HG02943 (cell line): Measurements from ENCODE around the gene CTRL.
"Not testable (repeated sequence)": the region's sequence is repeated elsewhere in the genome, so short reads cannot be mapped to it uniquely, and the experiment has no call there.

Experiments
- ATAC-seq: cut with Tn5 transposase; IDR thresholded peaks from one replicate; pipeline ENCODE4 v1.9.1; 2021; ENCODE audit warnings: mild to moderate bottlenecking, low read depth, moderate library complexity; ENCODE audit not compliant: unreplicated experiment

Gene CTRL

DNA sequence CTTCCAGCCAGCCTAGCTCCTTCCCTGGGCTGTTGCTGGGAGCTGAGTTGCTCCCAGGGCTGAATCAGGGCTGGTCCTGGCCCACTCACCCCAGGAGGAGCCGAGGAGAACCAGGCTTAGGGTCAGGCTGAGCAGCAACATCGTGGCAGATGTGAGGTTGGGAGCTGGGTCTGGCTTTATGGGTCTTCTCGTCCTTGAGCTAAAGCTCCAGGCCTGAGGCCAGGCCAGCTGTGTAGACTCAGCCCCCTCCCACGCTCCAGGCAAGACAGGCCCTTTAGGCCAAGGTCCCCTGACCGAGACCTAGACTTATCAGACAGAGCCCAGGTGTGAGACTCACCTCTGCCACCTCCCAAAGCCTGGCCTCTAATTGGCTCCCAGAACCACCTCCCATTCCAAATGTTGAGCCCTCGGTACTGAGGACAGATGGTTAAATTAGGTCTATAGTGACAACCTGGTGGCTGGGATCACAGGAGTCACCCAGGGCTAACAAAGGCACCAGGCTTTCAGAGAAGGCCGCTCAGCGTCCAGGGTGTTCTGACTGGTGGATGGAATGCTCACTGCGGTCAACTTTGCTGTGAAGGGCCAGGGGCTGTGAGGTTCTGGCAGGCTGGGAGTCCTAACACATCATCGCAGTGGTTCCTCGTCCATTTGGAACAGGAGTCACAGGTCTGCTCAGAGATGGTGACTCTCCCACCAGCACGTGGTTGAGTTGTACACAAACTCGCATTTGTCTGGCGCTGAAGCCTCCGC is at the start of gene CTRL:
Gene CTRL (minus strand): TSS at position 151 of the 750 bp plus-strand sequence. CDS start 10 bp downstream, at position 141.
- ATAC-seq = no peak

DNA sequence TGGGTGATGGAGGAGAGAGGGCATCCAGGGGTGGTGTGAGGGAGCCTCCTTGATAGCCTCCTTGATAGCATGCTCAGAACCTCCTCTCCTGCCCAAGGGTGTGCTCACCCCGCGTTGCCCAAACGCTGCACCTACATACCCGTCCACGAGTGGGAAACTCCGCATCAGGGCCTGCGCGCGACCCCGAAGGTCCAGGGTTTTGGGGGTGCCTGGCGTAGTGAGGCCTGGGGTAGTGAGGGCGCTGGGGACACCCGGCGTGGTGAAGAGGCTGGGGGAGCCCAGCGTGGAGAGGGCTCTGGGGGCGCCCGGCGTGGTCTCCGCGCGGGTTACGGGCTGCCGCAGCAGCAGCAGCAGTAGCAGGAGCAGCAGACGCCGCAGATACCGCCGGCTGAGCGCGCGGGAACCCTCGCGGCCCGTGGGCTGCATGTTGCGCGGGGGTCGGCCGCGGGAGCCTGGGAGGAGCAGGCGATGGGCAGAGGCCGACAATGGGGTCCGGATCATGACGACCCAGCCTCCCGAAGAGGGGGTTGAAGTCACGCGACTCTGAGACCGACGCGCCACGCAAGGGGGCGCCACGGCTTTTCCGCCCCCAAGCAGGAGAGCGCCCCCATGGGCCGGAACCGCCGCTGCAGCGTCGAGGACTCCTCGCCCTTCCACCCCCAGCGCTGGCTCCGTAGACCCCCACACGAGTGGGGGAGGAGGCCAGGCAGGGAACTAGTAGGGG is 48.5 kb upstream of the CTRL start, which contains the start of gene DPEP3:
Gene DPEP3 (minus strand): TSS at position 545 of the 724 bp plus-strand sequence. CDS start 119 bp downstream, at position 426.
- no peak for ATAC-seq

DNA sequence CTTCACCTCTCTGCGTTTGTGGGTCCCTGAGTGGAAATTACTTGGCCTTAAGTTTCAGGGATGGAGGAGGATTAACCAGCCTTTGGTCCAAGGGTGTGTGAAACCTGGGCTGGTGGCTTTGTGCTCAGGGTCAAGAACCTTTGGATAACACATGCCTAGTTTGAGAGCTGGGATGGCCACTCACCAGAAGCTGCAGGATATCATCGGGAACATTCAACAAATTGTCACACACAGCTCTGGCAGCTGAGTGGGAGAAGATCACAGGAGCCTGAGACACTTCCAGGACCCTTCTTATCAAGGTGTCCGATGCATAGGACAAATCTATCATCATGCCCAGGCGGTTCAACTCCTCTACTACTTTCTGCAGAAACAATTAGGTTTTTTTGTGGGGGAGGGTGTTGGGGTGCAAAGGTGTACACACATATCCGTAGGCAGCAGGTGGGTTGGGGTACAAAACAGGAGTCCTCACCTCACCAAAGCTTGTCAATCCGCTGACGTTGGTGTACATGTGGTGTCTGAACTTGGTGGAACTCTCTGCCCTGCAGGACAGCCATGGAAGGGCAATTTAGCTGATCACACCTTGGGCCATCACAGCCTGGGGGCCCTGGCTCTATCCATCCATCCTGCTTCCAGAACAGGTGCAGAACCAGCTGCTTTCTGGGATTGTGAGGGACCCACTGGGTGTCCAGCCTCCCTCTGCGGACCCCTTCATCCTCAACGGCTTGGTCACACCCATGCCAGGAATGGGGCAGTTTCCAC is 46.0 kb upstream of the CTRL start:
- no peak for ATAC-seq

DNA sequence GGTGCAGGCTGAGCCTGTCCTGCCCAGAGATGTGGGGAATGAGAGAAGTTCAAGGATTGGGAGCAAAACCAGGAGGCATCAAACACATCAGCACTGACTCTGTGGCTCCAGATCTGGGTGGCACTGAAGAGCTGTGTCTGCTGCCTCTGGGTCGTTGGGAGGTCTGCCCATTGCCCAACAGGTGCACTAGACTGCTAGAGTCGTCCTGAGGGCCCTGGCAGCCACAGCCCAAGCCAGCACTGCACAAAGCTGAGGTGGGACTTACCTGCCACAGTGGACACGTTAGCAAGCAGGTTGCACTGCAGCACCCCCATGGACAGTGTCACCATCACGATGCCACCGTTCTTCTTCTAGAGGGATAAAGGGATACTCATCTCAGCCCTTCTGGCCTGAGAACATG is 45.3 kb upstream of the CTRL start:
- ATAC-seq = no peak

DNA sequence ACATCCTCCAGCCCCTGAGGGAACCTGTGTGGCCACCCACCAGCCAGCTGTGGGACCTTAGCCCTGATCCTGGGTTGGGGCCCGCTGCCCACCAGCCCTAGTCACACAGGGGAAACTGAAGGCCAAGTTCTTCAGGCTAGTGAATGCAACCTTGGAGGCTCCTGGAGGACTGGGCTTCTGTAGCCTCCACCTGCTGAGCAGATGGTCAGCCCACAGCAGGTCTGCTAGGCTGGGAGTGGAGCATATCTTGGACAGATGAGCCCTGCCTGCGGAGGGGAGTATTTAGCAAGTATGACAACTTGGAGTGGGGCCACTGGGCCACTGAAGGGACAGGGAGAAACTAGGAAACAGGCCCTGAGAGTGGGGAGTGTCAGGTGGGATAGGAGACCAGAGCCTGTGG is 44.5 kb upstream of the CTRL start:
- no peak for ATAC-seq

DNA sequence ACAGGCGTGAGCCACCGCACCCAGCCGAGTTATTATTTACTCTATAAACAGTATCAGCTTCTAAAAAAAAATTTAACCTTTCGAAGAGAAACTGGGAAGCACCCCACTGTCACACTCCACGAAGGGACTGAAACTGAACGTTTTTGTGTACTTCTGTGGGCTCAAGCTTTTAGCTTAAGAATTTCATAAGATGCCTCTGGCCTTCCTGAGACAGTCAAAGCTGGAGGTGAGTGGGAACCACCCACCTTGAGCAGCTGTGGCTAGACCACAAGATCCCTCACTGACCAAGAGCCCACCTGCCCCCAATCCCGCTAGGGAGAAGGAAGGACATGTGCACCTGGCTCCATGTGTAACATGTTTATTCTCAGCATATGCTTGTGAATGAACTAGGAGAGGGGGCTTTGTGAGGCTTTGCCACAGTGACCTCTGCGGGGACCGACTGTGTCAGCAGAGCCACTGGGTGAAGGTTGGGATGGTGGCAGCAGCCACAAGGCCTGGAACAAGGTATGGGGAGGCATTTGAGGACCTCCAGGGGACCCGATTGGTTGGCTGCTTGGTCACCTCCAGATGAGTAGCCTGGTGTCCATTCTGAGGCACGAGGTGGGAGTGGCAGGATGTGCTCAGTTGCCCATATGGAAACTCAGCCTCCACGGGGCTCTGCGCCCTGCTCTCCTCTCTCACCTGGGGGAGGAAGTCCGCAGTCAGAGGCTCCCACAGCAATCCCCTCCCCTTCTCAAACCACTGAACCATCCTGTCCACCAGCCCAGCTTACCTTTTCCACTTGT is 43.9 kb upstream of the CTRL start:
- no peak for ATAC-seq

DNA sequence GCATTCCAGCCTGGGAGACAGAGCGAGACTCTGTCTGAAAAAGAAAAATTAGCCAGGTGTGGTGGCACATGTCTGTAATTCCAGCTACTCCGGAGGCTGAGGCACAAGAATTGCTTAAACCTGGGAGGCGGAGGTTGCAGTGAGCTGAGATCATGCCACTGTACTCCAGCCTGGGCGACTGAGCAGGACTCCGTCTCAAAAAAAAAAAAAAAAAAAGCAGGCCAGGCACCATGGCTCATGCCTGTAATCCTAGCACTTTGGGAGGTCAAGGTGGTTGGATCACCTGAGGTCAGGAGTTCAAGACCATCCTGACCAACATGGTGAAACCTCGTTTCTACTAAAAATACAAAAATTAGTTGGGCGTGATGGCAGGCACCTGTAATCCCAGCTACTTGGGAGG is 40.6 kb upstream of the CTRL start:
- ATAC-seq = not testable (repeated sequence)

DNA sequence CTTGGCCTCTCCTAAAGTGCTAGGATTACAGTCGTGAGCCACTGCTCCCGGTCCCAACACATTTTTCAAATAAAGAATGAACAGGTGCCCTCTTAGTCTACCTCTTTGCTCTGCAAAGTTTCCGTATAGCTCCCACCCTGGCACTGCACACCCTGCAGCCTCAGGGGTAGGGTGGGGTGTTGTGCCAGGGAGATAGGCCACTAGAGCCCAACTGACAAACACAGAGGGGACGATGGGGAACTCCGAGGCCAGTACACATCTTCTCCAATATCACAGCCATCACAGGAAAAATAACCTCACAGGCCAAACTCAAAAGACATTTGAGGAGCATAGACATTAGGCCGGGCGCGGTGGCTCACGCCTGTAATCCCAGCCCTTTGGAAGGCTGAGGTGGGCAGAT is 39.4 kb upstream of the CTRL start:
- ATAC-seq = no peak

DNA sequence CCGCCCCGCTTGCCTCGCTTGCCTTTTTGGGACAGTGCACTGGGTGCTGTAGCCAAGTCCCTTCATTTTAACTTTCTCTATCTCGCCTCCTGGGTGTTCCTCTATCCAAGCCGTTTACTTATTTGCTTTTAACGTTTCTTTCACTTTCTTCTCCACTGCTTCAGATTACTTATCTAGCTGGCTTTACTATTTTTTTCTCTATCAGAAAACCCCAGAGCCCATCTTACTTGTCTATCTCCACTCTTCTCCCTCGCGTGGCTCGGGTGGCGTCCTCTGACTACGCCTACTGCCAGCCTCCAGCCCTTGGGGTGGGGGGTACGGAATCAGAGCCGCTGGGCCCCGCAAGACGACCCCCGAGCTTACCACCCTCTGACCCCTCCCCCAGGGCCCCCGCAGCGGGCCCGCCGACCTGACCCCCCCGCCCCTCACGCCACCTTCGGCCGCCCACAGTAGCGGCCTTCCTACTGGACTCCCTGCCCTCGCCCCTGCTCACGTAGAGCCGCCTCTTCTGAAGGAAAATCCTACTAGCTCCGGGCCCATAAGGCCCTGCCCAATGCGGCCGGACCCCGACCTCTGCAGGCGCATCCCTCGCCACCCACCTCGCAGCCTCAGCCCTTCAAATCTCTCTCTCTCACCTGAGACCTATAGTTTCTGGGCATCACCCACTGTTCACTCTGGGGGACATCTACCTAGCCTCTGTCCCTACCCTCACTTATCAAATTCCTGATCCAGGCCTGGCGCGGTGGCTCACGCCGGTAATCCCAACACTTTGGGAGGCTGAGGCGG is 37.8 kb upstream of the CTRL start:
- peak; percentile 7 for ATAC-seq

DNA sequence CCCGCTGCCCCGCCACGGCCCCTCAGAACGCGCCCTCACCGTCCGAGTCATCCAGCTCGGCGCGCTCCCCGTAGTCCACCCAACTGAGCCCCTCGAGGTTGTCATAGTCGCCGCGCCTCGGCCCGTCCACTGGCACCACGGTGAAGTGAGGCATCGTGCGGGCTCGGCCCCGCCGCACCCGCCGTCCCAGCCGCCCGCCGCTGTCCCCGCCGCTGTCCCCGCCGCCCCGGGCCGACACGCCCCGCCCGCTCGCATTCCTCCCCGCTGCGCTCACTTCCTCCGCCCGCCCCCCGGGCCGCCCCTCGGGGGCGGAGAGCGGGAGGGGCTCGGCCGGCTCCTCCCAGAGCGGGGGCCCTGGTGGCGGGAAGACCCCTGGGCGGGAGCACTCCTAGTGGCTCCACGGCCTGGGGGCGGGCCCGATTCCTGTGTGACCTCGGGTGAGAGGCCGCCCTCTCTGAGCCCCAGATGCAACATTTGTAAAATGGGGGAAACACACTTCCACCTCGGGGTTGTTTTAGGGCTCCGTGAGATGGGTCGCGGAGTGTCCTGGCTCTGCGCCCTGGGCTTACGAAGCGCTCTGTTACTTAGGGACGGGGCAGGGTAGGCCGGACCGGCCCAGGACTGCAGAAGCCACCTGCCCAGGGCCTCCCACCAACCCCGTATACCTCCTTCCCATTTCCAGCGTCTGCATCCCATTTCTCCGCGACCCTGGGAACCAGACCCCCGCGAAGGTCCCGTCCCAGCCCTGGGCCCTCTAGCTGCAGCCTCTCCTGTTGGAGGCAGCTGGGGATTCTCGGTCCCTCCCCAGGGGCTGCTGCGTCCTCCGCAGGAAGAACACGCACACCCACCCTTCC is 37.0 kb upstream of the CTRL start, which contains the start of gene SLC12A4:
Gene SLC12A4 (minus strand): TSS at position 238 of the 854 bp plus-strand sequence. CDS start 84 bp downstream, at position 154.
- ATAC-seq = peak; percentile 42

DNA sequence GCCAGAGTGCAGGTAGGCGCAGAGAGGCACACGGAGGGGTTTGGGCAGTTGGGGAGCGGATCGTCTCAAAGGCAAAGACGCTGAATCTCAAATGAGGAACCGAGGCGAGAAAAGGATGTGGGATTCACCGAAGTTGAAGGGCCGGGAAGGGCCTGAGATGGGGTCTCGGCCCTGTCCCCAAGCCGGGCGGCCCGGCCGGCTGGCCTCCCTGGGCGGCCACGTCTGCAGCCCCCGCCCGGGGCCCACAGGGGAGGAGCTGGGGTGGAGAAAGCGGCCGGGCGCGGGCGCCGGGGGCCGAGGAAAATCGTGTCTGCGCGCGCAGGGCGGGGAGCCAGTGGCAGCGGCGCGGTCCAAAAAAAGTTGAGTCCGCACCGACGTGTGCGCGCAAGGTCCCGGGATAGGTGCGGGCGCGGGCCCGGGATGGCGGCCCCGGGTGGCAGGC is 36.3 kb upstream of the CTRL start:
- peak; percentile 13 for ATAC-seq

DNA sequence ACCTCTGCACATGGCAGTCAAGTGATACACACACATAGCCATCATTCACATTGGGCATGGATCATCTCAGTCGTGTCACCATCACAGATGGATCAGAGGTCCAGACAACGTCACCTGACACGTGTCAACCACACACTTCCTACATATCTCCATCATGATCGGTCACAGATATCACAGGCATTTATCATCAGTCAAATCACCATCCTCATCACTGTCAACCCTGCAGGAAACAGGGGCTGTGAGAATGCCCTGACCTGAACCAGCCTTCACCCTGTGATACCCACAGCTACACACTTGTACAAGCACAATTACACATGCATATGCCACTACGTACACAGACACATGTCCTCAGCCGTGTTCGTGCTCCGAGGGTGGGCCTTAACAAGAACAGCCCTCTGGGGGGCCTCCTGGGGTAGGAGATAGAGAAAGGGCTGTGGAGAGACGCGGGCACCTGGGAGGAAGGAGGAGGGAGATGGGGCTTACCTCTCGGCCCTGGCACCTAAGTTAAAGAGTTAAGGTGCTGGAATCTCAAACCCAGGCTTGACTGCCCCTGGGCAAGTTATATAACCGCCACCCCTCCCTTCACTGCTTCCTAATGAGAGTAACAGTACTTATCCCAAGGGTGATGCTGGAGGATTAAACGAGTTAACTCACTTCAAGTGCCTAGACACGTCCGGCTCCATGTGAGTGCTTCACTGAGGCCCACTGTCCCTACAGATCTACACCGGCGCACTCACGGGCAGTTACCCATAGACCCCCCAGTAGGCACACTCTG is 35.7 kb upstream of the CTRL start:
- peak; percentile 2 for ATAC-seq

DNA sequence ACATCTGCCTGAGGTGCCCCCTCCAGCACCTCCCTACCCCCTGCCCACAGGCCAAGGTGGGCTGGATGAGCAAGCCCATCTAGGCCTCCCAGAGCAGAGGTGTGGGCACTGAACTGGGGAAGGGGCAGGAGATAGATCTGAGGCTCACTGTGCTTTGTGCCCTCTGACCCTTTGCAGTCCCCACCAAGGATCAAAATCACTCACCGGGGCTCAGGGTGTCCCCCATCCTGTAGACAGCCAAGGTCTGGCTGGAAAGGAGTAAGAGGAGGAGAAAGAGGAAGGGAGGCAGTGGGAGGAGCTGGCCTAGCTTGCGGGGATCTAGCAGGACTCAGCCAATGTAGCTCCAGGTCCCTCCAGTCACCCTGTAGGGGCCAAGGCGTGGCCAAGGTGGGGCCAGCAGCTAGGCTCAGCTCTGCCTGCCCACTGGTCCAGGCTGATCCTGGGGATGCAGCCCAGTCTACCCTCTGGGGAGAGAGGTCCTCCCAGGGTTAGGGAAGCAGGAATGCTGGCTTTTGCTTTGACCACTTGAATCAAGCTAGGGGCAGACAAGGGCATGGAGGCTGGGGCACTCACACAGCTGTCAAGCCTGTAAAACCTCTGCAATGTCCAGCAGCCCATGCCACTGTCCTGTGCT is 35.0 kb upstream of the CTRL start:
- ATAC-seq = no peak

DNA sequence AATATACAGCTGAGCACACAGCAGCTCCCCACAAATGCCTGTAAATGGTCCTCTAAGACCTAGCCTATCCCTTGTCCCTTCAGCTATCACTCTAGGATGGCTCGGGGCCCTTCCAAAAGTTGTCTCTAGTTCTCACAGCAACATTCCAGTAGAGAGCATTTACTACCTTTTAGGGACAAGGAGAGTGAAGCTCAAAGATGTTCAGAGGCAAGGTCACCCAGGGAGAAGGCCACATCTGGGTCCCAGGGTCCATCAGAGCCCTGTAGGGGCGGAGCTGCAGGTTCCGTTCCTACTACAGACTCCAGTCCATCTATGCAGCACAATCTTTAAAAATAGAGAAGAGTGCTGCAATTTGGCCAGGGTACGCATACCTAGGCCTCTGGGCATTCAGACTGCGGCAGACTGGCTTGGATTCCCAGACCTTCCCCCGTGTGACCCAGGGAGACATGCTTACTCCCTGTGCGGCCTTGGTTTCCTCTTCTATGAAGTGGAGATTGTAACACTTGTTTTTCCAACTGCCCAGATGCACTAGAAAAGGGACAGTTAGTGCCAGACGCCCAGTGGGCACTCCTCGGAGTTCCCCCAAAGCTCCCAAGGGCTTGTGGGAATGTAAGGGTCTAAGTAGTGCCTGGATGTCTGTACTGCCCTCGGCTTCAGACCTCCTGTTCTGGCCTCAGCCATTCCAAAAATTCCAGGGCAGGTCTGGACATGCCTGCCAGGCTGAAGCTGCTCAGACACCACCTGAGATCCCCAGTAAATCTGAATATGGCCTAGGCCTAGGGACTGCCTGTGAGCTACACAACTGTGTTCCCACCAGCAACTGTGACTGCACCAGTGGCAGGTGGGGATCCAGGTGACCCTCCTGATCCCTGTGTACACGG is 34.2 kb upstream of the CTRL start:
- ATAC-seq = no peak

DNA sequence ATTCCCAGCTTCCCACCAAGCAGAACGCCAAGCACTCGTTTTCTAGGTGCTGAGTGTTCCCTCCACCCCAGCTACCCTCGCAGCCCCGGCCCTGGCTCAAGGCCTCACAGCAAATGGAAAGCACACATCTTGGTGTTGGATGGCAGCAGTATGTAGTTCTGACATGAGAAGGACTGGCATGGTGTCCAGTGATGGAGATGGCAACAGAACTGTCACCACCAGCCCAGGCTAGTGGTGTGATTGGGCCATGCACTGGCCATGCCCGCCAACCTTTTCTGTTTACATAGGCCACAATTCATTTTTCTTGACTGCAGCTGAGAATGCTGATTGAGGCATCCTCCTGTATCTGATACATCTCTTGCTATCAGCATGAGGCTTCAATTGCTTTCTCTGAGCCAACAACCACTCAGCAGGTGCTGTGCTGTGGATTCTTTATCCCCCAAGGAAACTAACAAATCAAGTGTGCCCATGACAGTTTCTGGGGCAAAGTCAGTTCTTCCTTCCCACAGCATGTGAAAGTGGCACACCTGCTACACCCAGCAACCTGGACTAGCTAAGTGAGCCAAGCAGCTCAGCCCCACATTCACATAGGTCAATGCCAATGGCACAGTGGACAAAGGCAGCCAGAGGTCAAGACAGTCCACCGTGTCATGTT is 32.9 kb upstream of the CTRL start:
- no peak for ATAC-seq
